ENCODE data around the gene ASB13.

GRCh38 chr10:5615316-5615715 lies 51.1 kb downstream of the ASB13 start:
- no peak for TF ChIP-seq CTCF (IDR thresholded peaks at IDR 0.05)
- TF ChIP-seq EZH2 (IDR thresholded peaks at IDR 0.05; ENCODE audit: borderline replicate concordance, insufficient read depth, low read depth, low read length, poor library complexity, severe bottlenecking), result no peak
